Measurements from ENCODE around the gene HAAO.
"Not testable (repeated sequence)": the region's sequence is repeated elsewhere in the genome, so short reads cannot be mapped to it uniquely, and the experiment has no call there.

HAAO gene

GRCh38 chr2:42792583-42793333 lies at the start of gene HAAO:
TSS of gene HAAO (minus strand) at chr2:42792583. CDS start at chr2:42792536, 47 bp downstream.
- DNase-seq (ENCODE audit: low read depth in 2 of 2, low spot score in 1 of 2): no peak

- DNase-seq (ENCODE audit: low read depth in 2 of 2, low spot score in 1 of 2): no peak
Observed at GRCh38 chr2:42841344-42841743, 49.0 kb upstream of the HAAO start.

- DNase-seq (ENCODE audit: low read depth in 2 of 2, low spot score in 1 of 2): no peak
Observed at GRCh38 chr2:42840760-42841159, 48.4 kb upstream of the HAAO start.

- no peak for DNase-seq (ENCODE audit: low read depth in 2 of 2, low spot score in 1 of 2)
Observed at GRCh38 chr2:42839809-42840501, 47.6 kb upstream of the HAAO start.

- DNase-seq (ENCODE audit: low read depth in 2 of 2, low spot score in 1 of 2): no peak
Observed at GRCh38 chr2:42838133-42838532, 45.8 kb upstream of the HAAO start.

GRCh38 chr2:42835577-42836371 lies 43.4 kb upstream of the HAAO start:
- DNase-seq (ENCODE audit: low read depth in 2 of 2, low spot score in 1 of 2): no peak

- no peak for DNase-seq (ENCODE audit: low read depth in 2 of 2, low spot score in 1 of 2)
Observed at GRCh38 chr2:42834161-42834560, 41.8 kb upstream of the HAAO start.

GRCh38 chr2:42832289-42832634 lies 39.9 kb upstream of the HAAO start:
- no peak for DNase-seq (ENCODE audit: low read depth in 2 of 2, low spot score in 1 of 2)

- DNase-seq (ENCODE audit: low read depth in 2 of 2, low spot score in 1 of 2): not testable (repeated sequence)
Observed at GRCh38 chr2:42831575-42832288, 39.3 kb upstream of the HAAO start.

- no peak for DNase-seq (ENCODE audit: low read depth in 2 of 2, low spot score in 1 of 2)
Observed at GRCh38 chr2:42830922-42831574, 38.7 kb upstream of the HAAO start.

- no peak for DNase-seq (ENCODE audit: low read depth in 2 of 2, low spot score in 1 of 2)
Observed at GRCh38 chr2:42829671-42830440, 37.5 kb upstream of the HAAO start.

- peak; percentile 34 to 37 for DNase-seq (ENCODE audit: low read depth in 2 of 2, low spot score in 1 of 2)
Observed at GRCh38 chr2:42828487-42829425, 36.4 kb upstream of the HAAO start.

- DNase-seq (ENCODE audit: low read depth in 2 of 2, low spot score in 1 of 2): peak; percentile 49 to 73
Observed at GRCh38 chr2:42827647-42828486, 35.5 kb upstream of the HAAO start.

GRCh38 chr2:42826231-42826630 lies 33.8 kb upstream of the HAAO start:
- no peak for DNase-seq (ENCODE audit: low read depth in 2 of 2, low spot score in 1 of 2)

GRCh38 chr2:42824454-42824807 lies 32.0 kb upstream of the HAAO start:
- DNase-seq (ENCODE audit: low read depth in 2 of 2, low spot score in 1 of 2): no peak

GRCh38 chr2:42823744-42824453 lies 31.5 kb upstream of the HAAO start:
- no peak for DNase-seq (ENCODE audit: low read depth in 2 of 2, low spot score in 1 of 2)

GRCh38 chr2:42819160-42819559 lies 26.8 kb upstream of the HAAO start:
- no peak for DNase-seq (ENCODE audit: low read depth in 2 of 2, low spot score in 1 of 2)
